Measurements from ENCODE around the gene POU4F3. TPM values are rescaled to one million over a fixed set of nuclear protein-coding genes. Genes with fewer than 3 reads are reported as not detected.

POU4F3 gene
- total and polyA plus RNA-seq, 2 experiments from 2014 or later, result 0.15 TPM; not detected in 1

GRCh38 chr5:146363161-146363874, 24.7 kb downstream of the POU4F3 start:
- Histone ChIP-seq H3K4me3 (no peak overlapping the region), H3K27ac (no peak overlapping the region), H3K9me3 (ENCODE audit: low read depth) (no peaks in the 10 kb centered on the region), H3K4me1 (ENCODE audit: low read depth) (no peaks in the 10 kb centered on the region), H3K27me3 (peaks cover 3% of the 10 kb centered on the region), H3K36me3 (no peaks in the 10 kb centered on the region)
- DNase-seq (ENCODE audit: low read depth in 1 of 2, low spot score in 1 of 2), result no peak
- TF ChIP-seq, protein P1, sequence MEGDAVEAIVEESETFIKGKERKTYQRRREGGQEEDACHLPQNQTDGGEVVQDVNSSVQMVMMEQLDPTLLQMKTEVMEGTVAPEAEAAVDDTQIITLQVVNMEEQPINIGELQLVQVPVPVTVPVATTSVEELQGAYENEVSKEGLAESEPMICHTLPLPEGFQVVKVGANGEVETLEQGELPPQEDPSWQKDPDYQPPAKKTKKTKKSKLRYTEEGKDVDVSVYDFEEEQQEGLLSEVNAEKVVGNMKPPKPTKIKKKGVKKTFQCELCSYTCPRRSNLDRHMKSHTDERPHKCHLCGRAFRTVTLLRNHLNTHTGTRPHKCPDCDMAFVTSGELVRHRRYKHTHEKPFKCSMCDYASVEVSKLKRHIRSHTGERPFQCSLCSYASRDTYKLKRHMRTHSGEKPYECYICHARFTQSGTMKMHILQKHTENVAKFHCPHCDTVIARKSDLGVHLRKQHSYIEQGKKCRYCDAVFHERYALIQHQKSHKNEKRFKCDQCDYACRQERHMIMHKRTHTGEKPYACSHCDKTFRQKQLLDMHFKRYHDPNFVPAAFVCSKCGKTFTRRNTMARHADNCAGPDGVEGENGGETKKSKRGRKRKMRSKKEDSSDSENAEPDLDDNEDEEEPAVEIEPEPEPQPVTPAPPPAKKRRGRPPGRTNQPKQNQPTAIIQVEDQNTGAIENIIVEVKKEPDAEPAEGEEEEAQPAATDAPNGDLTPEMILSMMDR (IDR thresholded peaks at IDR 0.05; ENCODE audit: low read depth, low read length), result no peak

GRCh38 chr5:146365618-146366017, 27.0 kb downstream of the POU4F3 start:
- H3K4me1 ChIP-seq (ENCODE audit: low read depth), result no peaks in the 10 kb centered on the region
- H3K9me3 ChIP-seq (ENCODE audit: low read depth), result no peaks in the 10 kb centered on the region
- no peaks in the 10 kb centered on the region for H3K36me3 ChIP-seq
- peaks cover 13% of the 10 kb centered on the region for H3K27me3 ChIP-seq
- TF ChIP-seq, protein P1 (IDR thresholded peaks at IDR 0.05; ENCODE audit: low read depth, low read length), result no peak
- no peak for DNase-seq (ENCODE audit: low read depth in 1 of 2, low spot score in 1 of 2)
- H3K4me3 ChIP-seq, result no peak overlapping the region
- no peak overlapping the region for H3K27ac ChIP-seq

- peaks cover 13% of the 10 kb centered on the region for H3K27me3 ChIP-seq
- H3K4me3 ChIP-seq, result no peak overlapping the region
- peak in 1 of 2 donors; percentile 36 for DNase-seq (ENCODE audit: low read depth in 1 of 2, low spot score in 1 of 2)
- no peaks in the 10 kb centered on the region for H3K4me1 ChIP-seq (ENCODE audit: low read depth)
- TF ChIP-seq, protein P1 (IDR thresholded peaks at IDR 0.05; ENCODE audit: low read depth, low read length), result no peak
- no peak overlapping the region for H3K27ac ChIP-seq
- H3K36me3 ChIP-seq, result no peaks in the 10 kb centered on the region
- H3K9me3 ChIP-seq (ENCODE audit: low read depth), result no peaks in the 10 kb centered on the region
These were observed 28.3 kb downstream of the POU4F3 start for GRCh38 chr5:146366904-146367303.

GRCh38 chr5:146368137-146368536, 29.5 kb downstream of the POU4F3 start:
- Histone ChIP-seq H3K9me3 (ENCODE audit: low read depth) (no peaks in the 10 kb centered on the region), H3K36me3 (no peaks in the 10 kb centered on the region), H3K4me3 (no peak overlapping the region), H3K27me3 (peaks cover 13% of the 10 kb centered on the region), H3K4me1 (ENCODE audit: low read depth) (no peaks in the 10 kb centered on the region), H3K27ac (no peak overlapping the region)
- TF ChIP-seq, protein P1 (IDR thresholded peaks at IDR 0.05; ENCODE audit: low read depth, low read length), result no peak
- DNase-seq (ENCODE audit: low read depth in 1 of 2, low spot score in 1 of 2), result peak in 1 of 2 donors; percentile 22

DNA sequence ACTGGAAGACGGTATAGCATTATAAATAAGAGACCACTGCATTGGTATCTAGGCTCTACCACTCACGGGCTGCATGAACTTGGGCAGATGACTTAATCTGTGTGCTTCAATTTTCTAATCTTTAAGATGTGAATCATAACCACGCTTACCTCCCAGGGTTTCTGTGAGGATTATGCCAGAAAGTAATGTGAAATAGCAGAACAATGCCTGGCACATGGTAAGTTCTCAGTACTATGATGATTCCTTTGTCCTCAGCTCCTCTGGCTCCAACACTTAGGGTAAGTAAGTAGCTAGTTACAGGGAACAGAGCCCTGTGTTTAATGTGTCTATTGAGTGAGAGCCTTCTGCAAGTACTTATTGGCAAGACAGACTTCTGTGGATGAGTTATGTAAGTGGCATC, 31.1 kb downstream of the POU4F3 start:
- no peak overlapping the region for H3K27ac ChIP-seq

More for the DNA sequence above, 31.1 kb downstream of the POU4F3 start:
- TF ChIP-seq, protein P1 (IDR thresholded peaks at IDR 0.05; ENCODE audit: low read depth, low read length), result no peak
- Histone ChIP-seq H3K4me1 (ENCODE audit: low read depth) (no peaks in the 10 kb centered on the region), H3K36me3 (no peaks in the 10 kb centered on the region), H3K9me3 (ENCODE audit: low read depth) (no peaks in the 10 kb centered on the region), H3K27me3 (peaks cover 13% of the 10 kb centered on the region), H3K4me3 (no peak overlapping the region)
- peak in 1 of 2 donors; percentile 40 for DNase-seq (ENCODE audit: low read depth in 1 of 2, low spot score in 1 of 2)

Data from cardiac muscle cell (in vitro differentiated cells and primary cell).